ENCODE results near the gene PRR14.

PRR14 gene

GRCh38 chr16:30603945-30604315 lies 46.8 kb upstream of the PRR14 start:
- H3K9ac ChIP-seq (ENCODE audit: low read depth, low read length, poor library complexity, severe bottlenecking), result no peak overlapping the region
- no peaks in the 10 kb centered on the region for H3K27me3 ChIP-seq (ENCODE audit: insufficient read depth, low read length, poor library complexity, severe bottlenecking)
- no peak overlapping the region for H3K4me2 ChIP-seq (ENCODE audit: low read depth, low read length, poor library complexity, severe bottlenecking)
- H3K36me3 ChIP-seq (ENCODE audit: insufficient read depth, low read length), result peaks cover 26% of the 10 kb centered on the region; the same call in 1 of the 2 replicates
- no peaks in the 10 kb centered on the region for H3K9me3 ChIP-seq (ENCODE audit: insufficient read depth, low read depth, low read length)
- H4K20me1 ChIP-seq (ENCODE audit: insufficient read depth, low read length, poor library complexity, severe bottlenecking), result no peaks in the 10 kb centered on the region
- H3K9me2 ChIP-seq (replicated peaks; ENCODE audit: low read depth, low read length), result no peaks in the 10 kb centered on the region
- TF ChIP-seq CTCF (conservative IDR thresholded peaks at IDR 0.05; ENCODE audit: low read length) (no peak), EZH2phosphoT487 (IDR thresholded peaks at IDR 0.05; ENCODE audit: borderline replicate concordance) (no peak)
- no peak overlapping the region for H2AFZ ChIP-seq (ENCODE audit: low read length)
- peaks cover 16% of the 10 kb centered on the region for H3K4me1 ChIP-seq (ENCODE audit: insufficient read depth, low read length, poor library complexity, severe bottlenecking)
- no peak overlapping the region for H3K4me3 ChIP-seq (ENCODE audit: low read length, poor library complexity, severe bottlenecking)
- no peaks in the 10 kb centered on the region for H3F3A ChIP-seq (ENCODE audit: low read depth)
- H3K79me2 ChIP-seq (ENCODE audit: insufficient read depth, low read length), result peaks cover 39% of the 10 kb centered on the region

- Histone ChIP-seq H3K4me1 (ENCODE audit: insufficient read depth, low read length, poor library complexity, severe bottlenecking) (peaks cover 21% of the 10 kb centered on the region), H3K4me3 (ENCODE audit: low read length, poor library complexity, severe bottlenecking) (no peak overlapping the region), H3K79me2 (ENCODE audit: insufficient read depth, low read length) (peaks cover 44% of the 10 kb centered on the region), H3K4me2 (ENCODE audit: low read depth, low read length, poor library complexity, severe bottlenecking) (no peak overlapping the region), H3K27me3 (ENCODE audit: insufficient read depth, low read length, poor library complexity, severe bottlenecking) (no peaks in the 10 kb centered on the region), H3F3A (ENCODE audit: low read depth) (no peaks in the 10 kb centered on the region), H3K9ac (ENCODE audit: low read depth, low read length, poor library complexity, severe bottlenecking) (no peak overlapping the region), H3K36me3 (ENCODE audit: insufficient read depth, low read length) (peaks cover 26% of the 10 kb centered on the region; the same call in 1 of the 2 replicates), H3K9me2 (replicated peaks; ENCODE audit: low read depth, low read length) (no peaks in the 10 kb centered on the region), H2AFZ (ENCODE audit: low read length) (no peak overlapping the region), H4K20me1 (ENCODE audit: insufficient read depth, low read length, poor library complexity, severe bottlenecking) (no peaks in the 10 kb centered on the region), H3K9me3 (ENCODE audit: insufficient read depth, low read depth, low read length) (no peaks in the 10 kb centered on the region)
- no peak for TF ChIP-seq EZH2phosphoT487 (IDR thresholded peaks at IDR 0.05; ENCODE audit: borderline replicate concordance)
- TF ChIP-seq CTCF (conservative IDR thresholded peaks at IDR 0.05; ENCODE audit: low read length), result no peak
Measured at GRCh38 chr16:30604316-30604947, 46.3 kb upstream of the PRR14 start.

GRCh38 chr16:30605158-30605557 lies 45.6 kb upstream of the PRR14 start:
- no peaks in the 10 kb centered on the region for H3F3A ChIP-seq (ENCODE audit: low read depth)
- TF ChIP-seq EZH2phosphoT487 (IDR thresholded peaks at IDR 0.05; ENCODE audit: borderline replicate concordance) (no peak), CTCF (conservative IDR thresholded peaks at IDR 0.05; ENCODE audit: low read length) (no peak)
- H3K27me3 ChIP-seq (ENCODE audit: insufficient read depth, low read length, poor library complexity, severe bottlenecking), result peaks cover 4% of the 10 kb centered on the region
- peaks cover 50% of the 10 kb centered on the region for H3K79me2 ChIP-seq (ENCODE audit: insufficient read depth, low read length)
- no peak overlapping the region for H3K9ac ChIP-seq (ENCODE audit: low read depth, low read length, poor library complexity, severe bottlenecking)
- no peak overlapping the region for H2AFZ ChIP-seq (ENCODE audit: low read length)
- H3K4me1 ChIP-seq (ENCODE audit: insufficient read depth, low read length, poor library complexity, severe bottlenecking), result peaks cover 21% of the 10 kb centered on the region
- H3K36me3 ChIP-seq (ENCODE audit: insufficient read depth, low read length), result peaks cover 26% of the 10 kb centered on the region; the same call in 1 of the 2 replicates
- H3K9me3 ChIP-seq (ENCODE audit: insufficient read depth, low read depth, low read length), result no peaks in the 10 kb centered on the region
- no peaks in the 10 kb centered on the region for H4K20me1 ChIP-seq (ENCODE audit: insufficient read depth, low read length, poor library complexity, severe bottlenecking)
- H3K4me2 ChIP-seq (ENCODE audit: low read depth, low read length, poor library complexity, severe bottlenecking), result no peak overlapping the region
- H3K9me2 ChIP-seq (replicated peaks; ENCODE audit: low read depth, low read length), result no peaks in the 10 kb centered on the region
- no peak overlapping the region for H3K4me3 ChIP-seq (ENCODE audit: low read length, poor library complexity, severe bottlenecking)

Measured in Loucy (cell line).